ENCODE results near the gene LCMT1. TPM values are rescaled to one million over a fixed set of nuclear protein-coding genes. Genes with fewer than 3 reads are reported as not detected.

The LCMT1 gene
- total and polyA plus RNA-seq, 9 of the 15 experiments (the other 6 are each of a cell fraction or from before 2014, with no cell fraction given): 20.0 to 42.8 (median 32.3) TPM

GRCh38 chr16:25174285-25174684, 62.7 kb downstream of the LCMT1 start:
- no peak overlapping the region for H3K9ac ChIP-seq (ENCODE audit: insufficient read depth in 1 of 2, low read depth in 2 of 2, low read length in 2 of 2)
- POLR2A ChIA-PET: no interaction called here
- H3K79me2 ChIP-seq (ENCODE audit: control insufficient read depth, insufficient read depth, low read length): no peaks in the 10 kb centered on the region
- in situ Hi-C loops (cut with MboI): no loop called here
- H2AFZ ChIP-seq (ENCODE audit: low read depth, low read length): no peak overlapping the region
- no peak overlapping the region for H3K27ac ChIP-seq (ENCODE audit: extremely low read depth, low read depth, low read length)
- FAIRE-seq: no peak
- H3K27me3 ChIP-seq (ENCODE audit: control insufficient read depth in 2 of 2, insufficient read depth in 2 of 2, low read length in 2 of 2): no peaks in the 10 kb centered on the region
- H3K9me1 ChIP-seq (ENCODE audit: control insufficient read depth, insufficient read depth, low read length): no peaks in the 10 kb centered on the region
- no peaks in the 10 kb centered on the region for H4K20me1 ChIP-seq (replicated peaks; ENCODE audit: control insufficient read depth, insufficient read depth, low read length)
- 84% methylated on average over 2 of the region's 2 CpGs for WGBS (ENCODE audit: insufficient coverage, low coverage, missing lambda C conversion rate)
- intact Hi-C loops (cut with micrococcal nuclease): no loop called here
- H3K4me1 ChIP-seq (replicated peaks in 1 of 2; ENCODE audit: control insufficient read depth in 2 of 2, insufficient read depth in 2 of 2, low read length in 2 of 2): peaks cover 0 to 6% of the 10 kb centered on the region in 2 experiments; a peak in 1 of 5 replicates
- BruUV-seq (replicated peaks): no TSS peak
- DNase-seq (ENCODE audit: extremely low read depth in 1 of 4, low spot score in 3 of 4): no peak
- no peak for ATAC-seq
- H3K9me3 ChIP-seq (replicated peaks; ENCODE audit: control insufficient read depth, insufficient read depth, low read depth, low read length): no peaks in the 10 kb centered on the region
- no peak overlapping the region for H3K4me2 ChIP-seq (ENCODE audit: insufficient read depth, low read length)
- TF ChIP-seq BRCA1 (IDR thresholded peaks at IDR 0.05) (no peak), BRCA1 (CRISPR knock-in tag; IDR thresholded peaks at IDR 0.05) (no peak), HDAC1 (IDR thresholded peaks at IDR 0.05) (no peak), NCOA4 (IDR thresholded peaks at IDR 0.05; ENCODE audit: partially characterized antibody) (no peak), CEBPG (CRISPR knock-in tag; IDR thresholded peaks at IDR 0.05) (no peak), CEBPG (tag; conservative IDR thresholded peaks at IDR 0.05 in 1 of 2, IDR thresholded peaks at IDR 0.05 in 1 of 2) (peak; percentile 30 to 68; a peak in 3 of 4 replicates), CEBPB (tag; IDR thresholded peaks at IDR 0.05) (peak; percentile 79), E2F8 (IDR thresholded peaks at IDR 0.05; ENCODE audit: low read depth, partially characterized antibody) (no peak)
- no peak overlapping the region for H3K4me3 ChIP-seq
- CTCF ChIA-PET (ENCODE audit: low intra/inter-chr PET ratio): no interaction called here
- H3K36me3 ChIP-seq (ENCODE audit: control insufficient read depth, insufficient read depth, low read length): peaks cover 32% of the 10 kb centered on the region; the same call in 2 of the 3 replicates

Measured in K562 (cell line).